ENCODE results near the gene WDR27.
"Not testable (repeated sequence)": the region's sequence is repeated elsewhere in the genome, so short reads cannot be mapped to it uniquely, and the experiment has no call there.

Gene WDR27

DNA sequence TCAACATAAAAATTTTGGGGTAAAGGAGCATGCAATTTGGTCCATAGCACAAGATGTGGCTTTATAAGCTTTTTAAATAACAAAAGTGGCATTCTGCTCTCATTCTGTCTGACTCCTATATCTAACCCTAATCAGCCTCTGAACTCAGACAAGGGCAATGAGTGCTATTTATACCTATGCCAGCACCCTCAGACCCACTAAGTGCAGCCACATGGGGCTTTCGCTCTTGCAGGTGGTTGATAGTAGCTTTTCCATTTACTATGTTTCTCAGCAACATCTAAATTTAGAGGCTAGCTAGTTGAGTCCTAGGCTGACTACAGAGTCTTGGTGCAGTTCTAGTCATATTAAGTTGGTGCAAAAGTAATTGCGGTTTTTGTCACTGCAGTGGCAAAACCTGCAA is 231.0 kb downstream of the WDR27 start:
- ATAC-seq, result no peak

DNA sequence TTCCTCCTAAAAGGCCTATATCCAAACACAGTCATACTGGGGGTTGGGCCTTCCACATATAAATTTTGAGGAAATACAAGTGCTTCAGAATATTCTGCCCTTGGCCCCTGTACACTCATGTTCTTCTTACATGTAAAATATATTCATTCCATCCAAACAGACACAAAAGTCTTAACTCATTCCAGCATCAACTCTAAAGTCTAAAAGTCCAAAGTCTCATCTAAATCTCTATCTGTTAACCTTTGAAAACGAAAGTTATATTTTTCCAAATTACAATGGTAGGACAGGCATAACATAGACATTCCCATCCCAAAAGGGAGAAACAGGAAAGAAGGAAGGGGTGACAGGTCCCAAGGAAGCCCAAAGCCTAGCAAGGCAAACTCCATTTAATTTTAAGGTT is 232.8 kb downstream of the WDR27 start:
- no peak for ATAC-seq
- TF ChIP-seq RARB (CRISPR knock-in tag; IDR thresholded peaks at IDR 0.05) (no peak), ARNTL (CRISPR knock-in tag; IDR thresholded peaks at IDR 0.05; ENCODE audit: borderline replicate concordance, low read depth) (no peak), ZNF565 (CRISPR knock-in tag; conservative IDR thresholded peaks at IDR 0.05; ENCODE audit: low read depth) (no peak), ZFP3 (CRISPR knock-in tag; IDR thresholded peaks at IDR 0.05) (no peak), ZC3H10 (CRISPR knock-in tag; IDR thresholded peaks at IDR 0.05) (no peak), PPARA (CRISPR knock-in tag; IDR thresholded peaks at IDR 0.05; ENCODE audit: borderline replicate concordance) (no peak)
- TF ChIP-seq, protein P1, sequence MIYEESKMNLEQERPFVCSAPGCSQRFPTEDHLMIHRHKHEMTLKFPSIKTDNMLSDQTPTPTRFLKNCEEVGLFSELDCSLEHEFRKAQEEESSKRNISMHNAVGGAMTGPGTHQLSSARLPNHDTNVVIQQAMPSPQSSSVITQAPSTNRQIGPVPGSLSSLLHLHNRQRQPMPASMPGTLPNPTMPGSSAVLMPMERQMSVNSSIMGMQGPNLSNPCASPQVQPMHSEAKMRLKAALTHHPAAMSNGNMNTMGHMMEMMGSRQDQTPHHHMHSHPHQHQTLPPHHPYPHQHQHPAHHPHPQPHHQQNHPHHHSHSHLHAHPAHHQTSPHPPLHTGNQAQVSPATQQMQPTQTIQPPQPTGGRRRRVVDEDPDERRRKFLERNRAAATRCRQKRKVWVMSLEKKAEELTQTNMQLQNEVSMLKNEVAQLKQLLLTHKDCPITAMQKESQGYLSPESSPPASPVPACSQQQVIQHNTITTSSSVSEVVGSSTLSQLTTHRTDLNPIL (CRISPR knock-in tag; IDR thresholded peaks at IDR 0.05; ENCODE audit: low read depth), result no peak
- TF ChIP-seq, protein P2, sequence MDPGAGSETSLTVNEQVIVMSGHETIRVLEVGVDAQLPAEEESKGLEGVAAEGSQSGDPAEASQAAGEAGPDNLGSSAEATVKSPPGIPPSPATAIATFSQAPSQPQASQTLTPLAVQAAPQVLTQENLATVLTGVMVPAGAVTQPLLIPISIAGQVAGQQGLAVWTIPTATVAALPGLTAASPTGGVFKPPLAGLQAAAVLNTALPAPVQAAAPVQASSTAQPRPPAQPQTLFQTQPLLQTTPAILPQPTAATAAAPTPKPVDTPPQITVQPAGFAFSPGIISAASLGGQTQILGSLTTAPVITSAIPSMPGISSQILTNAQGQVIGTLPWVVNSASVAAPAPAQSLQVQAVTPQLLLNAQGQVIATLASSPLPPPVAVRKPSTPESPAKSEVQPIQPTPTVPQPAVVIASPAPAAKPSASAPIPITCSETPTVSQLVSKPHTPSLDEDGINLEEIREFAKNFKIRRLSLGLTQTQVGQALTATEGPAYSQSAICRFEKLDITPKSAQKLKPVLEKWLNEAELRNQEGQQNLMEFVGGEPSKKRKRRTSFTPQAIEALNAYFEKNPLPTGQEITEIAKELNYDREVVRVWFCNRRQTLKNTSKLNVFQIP (CRISPR knock-in tag; IDR thresholded peaks at IDR 0.05; ENCODE audit: borderline replicate concordance, low read depth), result no peak

More for the DNA sequence above, 231.0 kb downstream of the WDR27 start:
- TF ChIP-seq ARNTL (CRISPR knock-in tag; IDR thresholded peaks at IDR 0.05; ENCODE audit: borderline replicate concordance, low read depth), result no peak
- no peak for TF ChIP-seq OSR1 (CRISPR knock-in tag; IDR thresholded peaks at IDR 0.05)
- TF ChIP-seq SNAI2 (CRISPR knock-in tag; IDR thresholded peaks at IDR 0.05), result no peak
- TF ChIP-seq BACH2 (CRISPR knock-in tag; IDR thresholded peaks at IDR 0.05; ENCODE audit: borderline replicate concordance), result no peak
- no peak for TF ChIP-seq ZFP3 (CRISPR knock-in tag; IDR thresholded peaks at IDR 0.05)
- TF ChIP-seq, protein P3, sequence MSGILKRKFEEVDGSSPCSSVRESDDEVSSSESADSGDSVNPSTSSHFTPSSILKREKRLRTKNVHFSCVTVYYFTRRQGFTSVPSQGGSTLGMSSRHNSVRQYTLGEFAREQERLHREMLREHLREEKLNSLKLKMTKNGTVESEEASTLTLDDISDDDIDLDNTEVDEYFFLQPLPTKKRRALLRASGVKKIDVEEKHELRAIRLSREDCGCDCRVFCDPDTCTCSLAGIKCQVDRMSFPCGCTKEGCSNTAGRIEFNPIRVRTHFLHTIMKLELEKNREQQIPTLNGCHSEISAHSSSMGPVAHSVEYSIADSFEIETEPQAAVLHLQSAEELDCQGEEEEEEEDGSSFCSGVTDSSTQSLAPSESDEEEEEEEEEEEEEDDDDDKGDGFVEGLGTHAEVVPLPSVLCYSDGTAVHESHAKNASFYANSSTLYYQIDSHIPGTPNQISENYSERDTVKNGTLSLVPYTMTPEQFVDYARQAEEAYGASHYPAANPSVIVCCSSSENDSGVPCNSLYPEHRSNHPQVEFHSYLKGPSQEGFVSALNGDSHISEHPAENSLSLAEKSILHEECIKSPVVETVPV (CRISPR knock-in tag; IDR thresholded peaks at IDR 0.05), result no peak
- TF ChIP-seq, protein P2 (CRISPR knock-in tag; IDR thresholded peaks at IDR 0.05; ENCODE audit: borderline replicate concordance, low read depth), result no peak
- no peak for TF ChIP-seq ZNF8 (CRISPR knock-in tag; IDR thresholded peaks at IDR 0.05)
- no peak for TF ChIP-seq ZNF70 (CRISPR knock-in tag; IDR thresholded peaks at IDR 0.05)
- TF ChIP-seq PPARA (CRISPR knock-in tag; IDR thresholded peaks at IDR 0.05; ENCODE audit: borderline replicate concordance), result no peak
- no peak for TF ChIP-seq GLIS3 (CRISPR knock-in tag; IDR thresholded peaks at IDR 0.05)
- TF ChIP-seq ZNF565 (CRISPR knock-in tag; conservative IDR thresholded peaks at IDR 0.05; ENCODE audit: low read depth), result no peak
- TF ChIP-seq TCF4 (CRISPR knock-in tag; IDR thresholded peaks at IDR 0.05; ENCODE audit: borderline replicate concordance), result no peak
- TF ChIP-seq TOX (CRISPR knock-in tag; IDR thresholded peaks at IDR 0.05; ENCODE audit: borderline replicate concordance), result no peak
- TF ChIP-seq ZC3H10 (CRISPR knock-in tag; IDR thresholded peaks at IDR 0.05), result no peak
- TF ChIP-seq, protein P4, sequence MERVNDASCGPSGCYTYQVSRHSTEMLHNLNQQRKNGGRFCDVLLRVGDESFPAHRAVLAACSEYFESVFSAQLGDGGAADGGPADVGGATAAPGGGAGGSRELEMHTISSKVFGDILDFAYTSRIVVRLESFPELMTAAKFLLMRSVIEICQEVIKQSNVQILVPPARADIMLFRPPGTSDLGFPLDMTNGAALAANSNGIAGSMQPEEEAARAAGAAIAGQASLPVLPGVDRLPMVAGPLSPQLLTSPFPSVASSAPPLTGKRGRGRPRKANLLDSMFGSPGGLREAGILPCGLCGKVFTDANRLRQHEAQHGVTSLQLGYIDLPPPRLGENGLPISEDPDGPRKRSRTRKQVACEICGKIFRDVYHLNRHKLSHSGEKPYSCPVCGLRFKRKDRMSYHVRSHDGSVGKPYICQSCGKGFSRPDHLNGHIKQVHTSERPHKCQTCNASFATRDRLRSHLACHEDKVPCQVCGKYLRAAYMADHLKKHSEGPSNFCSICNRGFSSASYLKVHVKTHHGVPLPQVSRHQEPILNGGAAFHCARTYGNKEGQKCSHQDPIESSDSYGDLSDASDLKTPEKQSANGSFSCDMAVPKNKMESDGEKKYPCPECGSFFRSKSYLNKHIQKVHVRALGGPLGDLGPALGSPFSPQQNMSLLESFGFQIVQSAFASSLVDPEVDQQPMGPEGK (CRISPR knock-in tag; IDR thresholded peaks at IDR 0.05; ENCODE audit: borderline replicate concordance), result no peak

DNA sequence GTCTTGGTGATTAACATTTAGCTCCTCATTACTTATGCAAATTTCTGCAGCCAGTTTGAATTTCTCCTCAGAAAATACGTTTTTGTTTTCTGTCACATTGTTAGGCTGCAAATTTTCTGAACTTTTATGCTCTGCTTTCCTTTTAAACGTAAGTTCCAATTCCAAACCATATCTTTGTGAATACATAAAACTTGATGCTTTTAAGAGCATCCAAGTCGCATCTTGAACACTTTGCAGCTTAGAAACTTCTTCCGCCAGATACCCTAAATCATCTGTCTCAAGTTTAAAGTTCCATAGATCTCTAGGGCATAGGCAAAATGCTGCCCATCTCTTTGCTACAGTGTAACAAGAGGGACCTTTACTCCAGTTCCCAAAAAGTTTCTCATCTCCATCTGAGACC is 234.1 kb downstream of the WDR27 start:
- not testable (repeated sequence) for ATAC-seq

DNA sequence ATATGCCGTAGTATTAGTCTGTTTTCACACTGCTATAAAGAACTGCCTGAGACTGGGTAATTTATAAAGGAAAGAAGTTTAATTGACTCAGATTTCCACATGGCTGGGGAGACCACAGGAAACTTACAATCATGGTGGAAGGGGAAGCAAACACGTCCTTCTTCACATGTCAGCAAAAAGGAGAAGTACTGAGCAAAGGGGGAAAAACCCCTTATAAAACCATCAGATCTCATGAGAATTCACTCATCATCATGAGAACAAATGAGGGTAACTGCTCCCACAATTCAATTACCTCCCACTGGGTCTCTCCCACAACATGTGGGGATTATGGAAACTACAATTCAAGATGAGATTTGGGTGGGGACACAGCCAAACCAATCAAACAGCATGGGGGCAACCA is 235.6 kb downstream of the WDR27 start:
- ATAC-seq, result not testable (repeated sequence)

DNA sequence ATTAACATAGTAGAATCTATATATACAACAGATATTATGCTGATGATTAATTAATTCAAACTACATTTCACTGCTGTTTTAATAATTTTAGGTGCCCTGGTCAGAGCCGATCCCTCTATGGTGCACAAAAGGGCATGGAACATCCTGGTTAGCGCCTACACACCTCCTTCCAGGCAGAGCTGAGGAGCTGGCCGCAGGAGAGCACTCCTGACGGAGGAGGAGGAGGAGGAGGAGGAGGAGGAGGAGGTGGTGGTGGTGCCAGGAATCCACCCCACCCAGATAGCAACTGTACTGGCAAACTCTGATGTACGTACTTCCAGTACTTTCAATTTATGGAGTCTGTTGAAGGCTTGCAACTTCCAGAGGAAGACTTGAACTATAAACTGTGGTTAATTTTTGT is 244.1 kb downstream of the WDR27 start:
- no peak for ATAC-seq
- TF ChIP-seq TOX (CRISPR knock-in tag; IDR thresholded peaks at IDR 0.05; ENCODE audit: borderline replicate concordance), result no peak
- TF ChIP-seq, protein P2 (CRISPR knock-in tag; IDR thresholded peaks at IDR 0.05; ENCODE audit: borderline replicate concordance, low read depth), result no peak
- no peak for TF ChIP-seq ARNTL (CRISPR knock-in tag; IDR thresholded peaks at IDR 0.05; ENCODE audit: borderline replicate concordance, low read depth)
- no peak for TF ChIP-seq ISL1 (CRISPR knock-in tag; IDR thresholded peaks at IDR 0.05)
- TF ChIP-seq ZFP3 (CRISPR knock-in tag; IDR thresholded peaks at IDR 0.05), result no peak
- TF ChIP-seq ZNF70 (CRISPR knock-in tag; IDR thresholded peaks at IDR 0.05), result no peak
- no peak for TF ChIP-seq BACH2 (CRISPR knock-in tag; IDR thresholded peaks at IDR 0.05; ENCODE audit: borderline replicate concordance)
- no peak for TF ChIP-seq TCF4 (CRISPR knock-in tag; IDR thresholded peaks at IDR 0.05; ENCODE audit: borderline replicate concordance)
- no peak for TF ChIP-seq OSR1 (CRISPR knock-in tag; IDR thresholded peaks at IDR 0.05)
- TF ChIP-seq ZFP30 (CRISPR knock-in tag; IDR thresholded peaks at IDR 0.05), result no peak
- TF ChIP-seq ZNF8 (CRISPR knock-in tag; IDR thresholded peaks at IDR 0.05), result no peak
- TF ChIP-seq, protein P3 (CRISPR knock-in tag; IDR thresholded peaks at IDR 0.05), result no peak
- TF ChIP-seq, protein P1 (CRISPR knock-in tag; IDR thresholded peaks at IDR 0.05; ENCODE audit: low read depth), result no peak
- TF ChIP-seq RARB (CRISPR knock-in tag; IDR thresholded peaks at IDR 0.05), result no peak
